ENCODE data around the gene LONP2.
A peak's percentile ranks its signal among the peaks of the same experiment; 100 is the strongest.

The LONP2 gene

DNA sequence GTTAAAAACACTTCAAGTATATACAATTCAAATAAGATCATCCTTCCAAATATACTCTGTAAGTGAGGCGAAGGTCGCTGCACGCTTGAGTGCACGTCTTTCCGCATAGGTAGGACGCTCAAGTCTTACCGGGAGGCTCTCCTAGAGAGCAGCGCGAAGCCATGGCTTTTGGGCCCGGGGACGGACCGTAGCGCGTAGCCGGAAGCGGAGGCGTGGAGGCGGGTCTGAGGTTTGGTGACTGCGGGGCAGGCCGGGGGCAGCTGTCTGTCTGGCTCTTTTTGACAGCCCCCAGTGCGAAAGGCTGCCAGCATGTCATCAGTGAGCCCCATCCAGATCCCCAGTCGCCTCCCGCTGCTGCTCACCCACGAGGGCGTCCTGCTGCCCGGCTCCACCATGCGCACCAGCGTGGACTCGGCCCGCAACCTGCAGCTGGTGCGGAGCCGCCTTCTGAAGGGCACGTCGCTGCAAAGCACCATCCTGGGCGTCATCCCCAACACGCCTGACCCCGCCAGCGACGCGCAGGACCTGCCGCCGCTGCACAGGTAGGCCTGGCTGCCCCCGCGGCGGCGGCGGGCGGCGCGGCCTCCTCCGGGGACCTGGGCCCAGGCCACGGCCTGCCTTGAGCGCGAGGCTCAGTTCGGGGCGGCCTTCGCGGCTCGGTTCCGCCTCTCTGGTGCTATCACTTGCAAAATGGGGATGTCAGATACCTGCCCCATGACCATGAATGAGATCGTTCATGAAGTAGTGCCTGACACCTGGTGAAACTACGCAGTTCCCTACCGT, at the start of gene LONP2:
TSS of gene LONP2 (plus strand) at position 221 of the 783 bp plus-strand sequence. CDS start at position 310, 89 bp downstream.
- DNase-seq (ENCODE audit: low read depth in 2 of 2, low spot score in 1 of 2) = peak; percentile 63 to 78

DNA sequence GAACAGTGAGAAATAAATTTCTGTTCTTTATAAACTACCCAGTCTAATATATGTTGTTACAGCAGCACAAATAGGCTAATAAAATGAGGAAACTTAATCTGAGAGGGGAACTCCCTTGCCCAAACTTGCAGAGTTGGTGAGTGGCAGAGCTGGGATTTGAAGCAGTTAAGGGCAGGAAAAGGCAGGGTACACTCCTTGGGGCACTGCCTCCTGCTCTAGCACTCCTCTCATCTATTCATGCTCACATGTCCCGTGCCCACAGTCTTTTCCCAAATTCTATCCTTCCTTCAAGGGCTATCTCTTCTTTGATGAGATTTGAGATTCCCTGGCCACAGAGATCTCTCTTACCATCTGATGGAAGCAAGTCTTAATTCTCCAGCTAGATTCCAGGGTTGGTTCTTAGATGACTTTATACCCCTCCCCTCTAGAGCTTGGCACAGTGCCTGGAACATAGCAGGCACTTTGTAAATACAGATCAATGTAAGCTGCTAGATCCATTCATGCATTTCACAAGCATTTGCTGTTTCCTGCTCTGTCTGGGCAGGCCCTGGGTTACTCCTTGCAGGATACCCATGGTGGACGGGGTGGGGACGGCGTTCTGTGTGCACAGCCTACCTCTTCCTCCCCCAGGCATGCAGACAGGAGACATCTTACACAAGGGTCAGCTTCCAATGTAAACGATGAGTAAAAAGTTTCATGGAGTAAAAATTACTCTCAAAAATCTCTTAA, 49.1 kb upstream of the LONP2 start:
- no peak for DNase-seq (ENCODE audit: low read depth in 2 of 2, low spot score in 1 of 2)

GRCh38 chr16:48197294-48197693, 46.8 kb upstream of the LONP2 start:
- DNase-seq (ENCODE audit: low read depth in 2 of 2, low spot score in 1 of 2) = no peak

- DNase-seq (ENCODE audit: low read depth in 2 of 2, low spot score in 1 of 2) = no peak
Measured at GRCh38 chr16:48201515-48202201, 42.4 kb upstream of the LONP2 start.

DNA sequence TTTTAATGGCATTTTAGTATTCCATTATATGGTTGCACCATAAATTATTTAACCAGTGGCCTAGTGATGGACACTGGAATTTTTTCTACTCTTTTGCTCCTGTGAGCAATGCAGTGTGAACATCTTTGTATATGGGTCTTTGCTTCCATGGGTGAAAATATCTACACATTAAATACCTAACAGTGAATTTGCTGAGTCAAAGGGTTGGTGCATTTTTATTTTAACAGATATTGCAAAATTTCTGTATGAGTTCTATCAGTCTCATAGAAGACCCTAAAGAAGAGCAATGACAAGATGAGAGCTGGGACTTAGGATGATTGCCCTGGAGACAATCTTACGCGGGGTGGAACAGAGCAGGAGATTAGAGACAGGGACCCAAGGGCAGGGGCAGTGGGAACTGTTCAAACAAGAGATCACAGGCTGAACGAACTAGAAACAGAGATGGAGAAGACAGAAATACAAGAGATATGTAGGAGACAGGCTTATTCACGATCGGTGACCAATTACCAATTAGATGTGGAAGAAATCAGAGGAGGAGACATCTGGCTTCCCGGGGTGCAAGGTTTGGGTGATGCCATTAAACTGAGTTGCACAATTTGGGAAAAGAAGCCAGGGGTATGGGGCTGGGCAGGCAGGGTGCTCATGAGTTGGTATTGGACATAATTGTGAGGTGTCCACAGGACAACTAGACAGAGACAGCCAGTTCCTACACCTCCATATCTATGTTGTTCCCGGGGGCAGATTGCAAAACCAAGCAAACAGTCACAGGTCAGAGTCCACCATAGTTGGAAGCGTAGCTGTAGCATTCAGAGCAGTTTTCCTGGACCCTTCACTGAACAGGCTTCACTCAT, 39.9 kb upstream of the LONP2 start:
- no peak for DNase-seq (ENCODE audit: low read depth in 2 of 2, low spot score in 1 of 2)

- DNase-seq (ENCODE audit: low read depth in 2 of 2, low spot score in 1 of 2) = no peak
Measured at GRCh38 chr16:48204825-48205151, 39.3 kb upstream of the LONP2 start.

- no peak for DNase-seq (ENCODE audit: low read depth in 2 of 2, low spot score in 1 of 2)
Measured at GRCh38 chr16:48206594-48207242, 37.4 kb upstream of the LONP2 start.

- no peak for DNase-seq (ENCODE audit: low read depth in 2 of 2, low spot score in 1 of 2)
Measured at GRCh38 chr16:48210747-48211146, 33.4 kb upstream of the LONP2 start.

DNA sequence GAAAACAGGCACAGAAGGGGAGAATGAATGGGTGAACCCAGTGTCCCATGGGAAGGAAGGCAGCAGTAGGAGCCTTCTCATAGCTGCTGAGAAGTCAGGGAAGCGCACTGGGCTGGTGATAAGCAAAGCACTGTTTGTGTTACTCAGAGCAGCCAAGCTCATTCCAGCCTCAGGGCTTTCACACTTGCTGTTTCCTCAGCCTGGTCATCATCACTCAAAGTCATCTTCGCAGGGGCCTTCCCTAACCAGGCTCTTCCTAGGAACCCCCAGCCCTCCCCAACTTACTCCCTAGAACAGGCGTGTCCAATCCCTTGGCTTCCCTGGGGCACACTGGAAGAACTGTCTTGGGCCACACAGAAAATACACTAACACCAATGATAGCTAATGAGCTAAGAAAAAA, 32.1 kb upstream of the LONP2 start:
- DNase-seq (ENCODE audit: low read depth in 2 of 2, low spot score in 1 of 2) = no peak

DNA sequence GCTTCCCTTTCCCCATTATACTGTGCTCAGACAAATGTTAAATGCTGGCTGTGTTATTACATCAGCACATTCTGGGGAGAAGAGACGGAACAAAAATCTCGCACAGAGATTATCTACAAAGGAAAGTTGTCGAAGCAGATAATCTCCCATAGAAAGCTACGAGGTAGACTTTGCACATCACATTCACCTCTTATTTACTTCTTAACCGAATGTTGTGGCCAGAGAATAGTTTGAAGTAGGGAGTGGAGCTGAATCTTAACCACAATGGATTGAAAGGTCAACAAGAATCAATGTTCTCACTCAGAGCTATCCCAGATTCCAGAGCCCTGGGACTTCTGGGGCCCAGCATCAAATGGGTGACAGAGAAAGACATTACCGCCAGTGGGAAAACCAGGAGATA, 28.4 kb upstream of the LONP2 start:
- DNase-seq (ENCODE audit: low read depth in 2 of 2, low spot score in 1 of 2) = no peak

- DNase-seq (ENCODE audit: low read depth in 2 of 2, low spot score in 1 of 2) = no peak
Measured at GRCh38 chr16:48217708-48218107, 26.4 kb upstream of the LONP2 start.

GRCh38 chr16:48218473-48218872, 25.6 kb upstream of the LONP2 start:
- no peak for DNase-seq (ENCODE audit: low read depth in 2 of 2, low spot score in 1 of 2)

- no peak for DNase-seq (ENCODE audit: low read depth in 2 of 2, low spot score in 1 of 2)
Measured at GRCh38 chr16:48220891-48221290, 23.2 kb upstream of the LONP2 start.

GRCh38 chr16:48223490-48223889, 20.6 kb upstream of the LONP2 start:
- no peak for DNase-seq (ENCODE audit: low read depth in 2 of 2, low spot score in 1 of 2)

DNA sequence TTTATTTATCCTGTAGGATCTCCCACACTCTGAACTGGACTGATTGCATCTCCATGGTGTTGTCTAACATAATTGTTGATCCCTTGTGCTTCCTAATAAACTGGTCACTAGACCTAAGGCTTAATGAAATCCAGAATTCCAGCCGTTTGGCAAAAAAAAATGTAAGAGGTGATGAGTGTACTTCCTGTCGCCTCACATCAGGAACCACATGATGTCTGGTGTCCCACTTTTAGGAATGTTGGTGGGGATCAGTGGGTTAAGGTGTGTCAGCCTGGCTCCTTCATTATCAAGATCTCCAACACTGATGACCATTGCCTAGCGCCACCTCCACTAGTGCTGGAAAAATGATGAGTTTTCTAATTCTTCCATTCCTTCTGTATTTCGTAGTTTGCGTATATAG, 18.6 kb upstream of the LONP2 start:
- DNase-seq (ENCODE audit: low read depth in 2 of 2, low spot score in 1 of 2) = no peak

GRCh38 chr16:48231727-48232492, 12.2 kb upstream of the LONP2 start:
- DNase-seq (ENCODE audit: low read depth in 2 of 2, low spot score in 1 of 2) = no peak

DNA sequence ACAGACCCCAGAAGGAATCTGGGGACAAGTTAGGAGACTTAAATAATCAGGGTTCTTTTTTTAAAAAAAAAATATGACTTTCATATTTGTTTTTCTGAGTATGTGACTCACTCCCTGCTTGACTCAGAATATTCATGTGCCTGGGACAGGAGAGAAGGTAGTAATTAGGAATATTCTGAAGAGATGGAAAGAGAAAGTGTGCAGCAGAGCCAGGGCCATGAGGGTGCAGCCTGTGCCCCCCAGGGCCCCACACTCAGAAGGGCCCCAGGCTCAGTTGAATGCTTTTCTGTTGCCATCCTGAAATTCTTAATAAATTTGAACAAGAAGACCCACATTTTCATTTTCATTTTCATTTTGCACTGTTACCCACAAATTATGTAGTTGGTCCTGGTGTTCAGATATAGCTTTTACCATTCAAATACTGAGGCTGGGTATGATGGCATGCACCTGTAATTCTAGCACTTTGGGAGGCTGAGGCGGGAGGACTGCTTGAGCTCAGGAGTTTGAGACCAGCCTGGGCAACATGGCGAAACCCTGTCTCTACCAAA, 11.5 kb upstream of the LONP2 start:
- no peak for DNase-seq (ENCODE audit: low read depth in 2 of 2, low spot score in 1 of 2)

- no peak for DNase-seq (ENCODE audit: low read depth in 2 of 2, low spot score in 1 of 2)
Measured at GRCh38 chr16:48234630-48235029, 9.5 kb upstream of the LONP2 start.

DNA sequence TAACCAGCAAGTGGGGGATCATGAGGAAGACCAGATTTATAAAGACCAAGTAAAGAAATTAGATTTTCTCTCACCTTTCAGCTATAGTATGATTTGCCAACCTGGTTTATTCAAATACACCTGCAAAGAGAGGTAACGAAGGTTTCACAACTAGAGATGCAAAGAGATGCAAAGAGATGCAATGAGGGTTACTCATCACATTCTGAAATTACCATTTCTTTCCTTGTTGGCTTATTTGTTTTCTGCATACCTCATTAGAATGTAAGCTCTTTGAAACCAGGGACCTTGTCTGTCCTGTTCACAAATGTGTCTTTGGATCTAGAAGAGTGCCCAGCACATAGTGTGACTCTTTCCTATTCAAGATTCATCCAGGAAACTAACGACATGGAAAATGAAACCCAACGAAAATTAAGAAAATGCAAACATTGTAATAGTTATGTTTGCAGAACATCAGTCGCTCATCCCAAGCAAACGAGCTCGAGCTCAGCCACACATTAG, 9.0 kb upstream of the LONP2 start:
- no peak for DNase-seq (ENCODE audit: low read depth in 2 of 2, low spot score in 1 of 2)
